GM19035 (cell line): ENCODE results near the gene SGPP1.
"Not testable (repeated sequence)": the region's sequence is repeated elsewhere in the genome, so short reads cannot be mapped to it uniquely, and the experiment has no call there.

Source experiments
- ATAC-seq: cut with Tn5 transposase; IDR thresholded peaks from one replicate; pipeline ENCODE4 v1.9.1; 2021; ENCODE audit not compliant: unreplicated experiment

The SGPP1 gene

GRCh38 chr14:63676615-63677014 is 51.2 kb downstream of the SGPP1 start:
- no peak for ATAC-seq

- ATAC-seq: no peak
Measured at GRCh38 chr14:63673886-63674497, 53.9 kb downstream of the SGPP1 start.

- ATAC-seq: no peak
Measured at GRCh38 chr14:63673255-63673654, 54.6 kb downstream of the SGPP1 start.

- ATAC-seq: no peak
Measured at GRCh38 chr14:63672417-63673180, 55.3 kb downstream of the SGPP1 start.

GRCh38 chr14:63671987-63672386 is 55.9 kb downstream of the SGPP1 start:
- ATAC-seq: no peak

- ATAC-seq: no peak
Measured at GRCh38 chr14:63670692-63671091, 57.2 kb downstream of the SGPP1 start.

GRCh38 chr14:63666335-63666734 is 61.5 kb downstream of the SGPP1 start:
- ATAC-seq: no peak

GRCh38 chr14:63663428-63664341 is 64.2 kb downstream of the SGPP1 start:
- ATAC-seq: no peak

GRCh38 chr14:63662776-63663175 is 65.1 kb downstream of the SGPP1 start:
- no peak for ATAC-seq

GRCh38 chr14:63661881-63662280 is 66.0 kb downstream of the SGPP1 start:
- not testable (repeated sequence) for ATAC-seq

GRCh38 chr14:63659726-63660125 is 68.1 kb downstream of the SGPP1 start:
- no peak for ATAC-seq

- ATAC-seq: no peak
Measured at GRCh38 chr14:63656194-63656593, 71.7 kb downstream of the SGPP1 start.

- no peak for ATAC-seq
Measured at GRCh38 chr14:63654936-63655335, 72.9 kb downstream of the SGPP1 start.

GRCh38 chr14:63654346-63654745 is 73.5 kb downstream of the SGPP1 start:
- ATAC-seq: no peak

- no peak for ATAC-seq
Measured at GRCh38 chr14:63652406-63652805, 75.5 kb downstream of the SGPP1 start.

- ATAC-seq: no peak
Measured at GRCh38 chr14:63650256-63650952, 77.5 kb downstream of the SGPP1 start.

- no peak for ATAC-seq
Measured at GRCh38 chr14:63647696-63648410, 80.0 kb downstream of the SGPP1 start.

- no peak for ATAC-seq
Measured at GRCh38 chr14:63644741-63645140, 83.1 kb downstream of the SGPP1 start.

- ATAC-seq: no peak
Measured at GRCh38 chr14:63642656-63643382, 85.0 kb downstream of the SGPP1 start.

GRCh38 chr14:63642229-63642611 is 85.6 kb downstream of the SGPP1 start:
- peak; percentile 64 for ATAC-seq
